HG03196 (cell line): ENCODE results near the gene SIL1.

Experiments
- ATAC-seq: cut with Tn5 transposase; IDR thresholded peaks from one replicate; pipeline ENCODE4 v1.9.1; 2021; ENCODE audit not compliant: unreplicated experiment

Gene SIL1

GRCh38 chr5:139146809-139147482 is 51.2 kb downstream of the SIL1 start:
- no peak for ATAC-seq

GRCh38 chr5:139141446-139142204 is 56.5 kb downstream of the SIL1 start:
- ATAC-seq: no peak

- ATAC-seq: no peak
Observed at GRCh38 chr5:139140591-139141071, 57.5 kb downstream of the SIL1 start.

GRCh38 chr5:139138809-139139208 is 59.4 kb downstream of the SIL1 start:
- ATAC-seq: no peak

- no peak for ATAC-seq
Observed at GRCh38 chr5:139138109-139138508, 60.1 kb downstream of the SIL1 start.

DNA sequence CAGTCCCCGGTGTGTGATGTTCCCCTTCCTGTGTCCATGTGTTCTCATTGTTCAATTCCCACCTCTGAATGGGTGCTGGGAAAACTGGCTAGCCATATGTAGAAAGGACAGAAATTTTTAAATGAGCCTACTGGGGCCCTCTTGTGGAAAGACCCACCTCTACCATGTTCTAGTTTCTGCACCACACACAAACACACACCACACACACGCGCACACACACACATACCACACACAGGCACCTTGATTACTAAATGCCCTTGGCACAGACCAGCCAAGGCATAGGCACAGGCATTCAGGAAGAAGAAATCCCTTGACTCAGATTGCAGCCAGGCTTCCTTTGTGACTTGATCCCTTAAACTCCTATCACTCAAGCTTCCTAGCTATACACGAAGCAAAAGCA is 60.5 kb downstream of the SIL1 start:
- no peak for ATAC-seq

DNA sequence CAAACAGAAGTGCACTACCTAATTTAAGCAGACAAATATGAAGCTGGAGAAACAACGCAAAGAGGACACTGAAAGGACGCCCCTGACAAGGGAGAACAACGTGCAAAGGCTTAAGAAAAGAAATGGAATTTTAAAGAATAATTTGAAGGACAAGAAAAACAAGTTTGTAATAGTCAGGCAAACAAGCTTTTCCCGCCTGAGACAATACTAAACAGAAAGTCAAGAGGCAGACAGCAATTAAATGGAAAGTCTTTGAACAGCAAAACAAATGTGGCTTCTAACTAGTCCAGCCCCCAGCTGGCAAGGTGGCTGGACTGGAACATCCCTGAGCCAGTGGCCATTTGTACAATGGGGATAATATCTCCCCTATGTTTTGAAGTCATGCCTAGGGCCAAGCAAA is 63.3 kb downstream of the SIL1 start:
- no peak for ATAC-seq

DNA sequence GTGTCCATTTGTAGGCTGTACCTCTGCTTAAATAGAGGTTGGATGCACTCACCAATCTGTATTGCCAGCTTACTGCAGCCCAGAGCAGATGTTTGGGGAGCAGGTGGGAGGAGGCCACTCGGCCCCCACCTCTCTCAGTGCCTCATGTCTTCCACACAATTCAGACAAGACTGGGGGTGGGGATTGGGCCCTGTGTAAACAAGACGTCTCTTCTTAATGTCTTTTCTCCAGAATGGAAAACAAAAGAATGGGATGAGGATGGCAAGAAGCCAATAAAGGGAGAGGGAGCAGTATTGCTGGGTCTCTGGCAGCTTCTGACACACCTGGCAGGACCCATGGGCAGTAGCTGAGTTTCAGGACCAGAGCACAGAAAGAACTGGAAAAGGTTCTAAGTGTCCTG is 64.9 kb downstream of the SIL1 start:
- ATAC-seq: no peak

- ATAC-seq: no peak
Observed at GRCh38 chr5:139132515-139132914, 65.7 kb downstream of the SIL1 start.

GRCh38 chr5:139131921-139132432 is 66.2 kb downstream of the SIL1 start:
- ATAC-seq: no peak

GRCh38 chr5:139131465-139131864 is 66.7 kb downstream of the SIL1 start:
- no peak for ATAC-seq

DNA sequence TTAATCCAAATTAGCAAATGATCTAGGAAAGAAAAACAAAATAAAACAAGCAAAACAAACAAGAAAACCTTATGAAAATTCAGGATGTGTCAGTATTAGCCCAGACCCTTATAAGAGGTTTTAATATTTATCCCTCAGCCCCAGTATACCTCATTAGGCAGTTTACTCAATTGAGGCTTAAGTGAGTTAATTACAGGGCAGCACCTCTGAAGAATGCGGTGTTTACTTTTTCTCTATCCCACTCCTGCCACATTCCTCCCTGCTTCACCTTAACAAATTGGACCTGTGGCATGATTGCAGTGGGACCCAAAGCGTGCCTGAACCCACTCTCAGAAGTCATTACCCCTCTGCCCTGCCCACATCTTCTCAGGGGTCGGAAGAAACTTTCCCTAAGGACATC is 67.1 kb downstream of the SIL1 start:
- no peak for ATAC-seq

GRCh38 chr5:139130214-139130613 is 68.0 kb downstream of the SIL1 start:
- no peak for ATAC-seq

- no peak for ATAC-seq
Observed at GRCh38 chr5:139126711-139127111, 71.5 kb downstream of the SIL1 start.

- ATAC-seq: no peak
Observed at GRCh38 chr5:139125991-139126390, 72.2 kb downstream of the SIL1 start.

GRCh38 chr5:139124774-139125520 is 73.2 kb downstream of the SIL1 start:
- ATAC-seq: no peak

- no peak for ATAC-seq
Observed at GRCh38 chr5:139121120-139121519, 77.0 kb downstream of the SIL1 start.

DNA sequence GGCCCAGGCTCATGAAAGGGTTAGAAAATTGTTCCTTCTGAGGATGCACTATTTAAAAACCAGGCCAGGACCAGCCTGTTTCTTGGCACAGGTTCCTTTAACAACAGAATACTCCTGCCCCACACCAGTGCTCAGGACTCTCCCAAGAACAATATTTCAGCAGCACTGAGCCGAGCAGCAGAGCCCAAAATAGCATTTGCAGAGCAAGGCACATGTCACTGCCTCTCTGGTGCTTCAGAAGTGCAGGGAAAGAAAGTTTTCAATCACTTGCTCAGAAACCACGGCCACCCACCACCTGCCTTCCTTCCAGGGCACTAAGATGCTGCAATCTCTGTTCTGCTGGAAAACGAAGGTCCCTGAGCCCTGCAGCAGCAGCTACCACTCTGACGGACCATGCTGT is 77.6 kb downstream of the SIL1 start:
- ATAC-seq: no peak

- ATAC-seq: no peak
Observed at GRCh38 chr5:139118804-139119203, 79.4 kb downstream of the SIL1 start.

DNA sequence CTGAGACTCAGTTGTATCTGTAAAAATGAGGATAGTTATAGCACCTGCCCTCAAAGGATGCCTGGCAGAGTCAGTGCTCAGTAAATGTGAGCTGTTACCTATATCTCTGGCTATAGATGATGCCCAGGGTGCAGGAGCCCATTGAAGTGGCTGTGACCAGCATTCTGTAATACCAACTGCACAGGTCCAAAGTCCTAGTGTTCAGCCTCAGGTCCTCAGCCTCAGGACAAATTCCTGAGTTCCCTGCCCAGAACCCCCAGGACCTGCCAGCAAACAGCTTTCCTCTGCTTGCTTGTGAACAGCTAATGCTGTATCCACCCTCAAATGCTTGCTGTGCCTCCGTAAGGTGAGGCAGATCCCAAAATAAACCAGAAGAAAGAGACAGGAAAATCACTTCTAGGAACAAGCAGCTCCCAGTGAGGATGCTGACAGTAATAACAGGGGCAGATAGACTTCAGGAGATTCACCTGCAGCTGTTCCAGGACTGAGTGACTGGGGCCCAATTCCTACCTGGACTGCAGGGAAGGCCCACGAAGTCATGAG is 80.8 kb downstream of the SIL1 start:
- ATAC-seq: no peak

DNA sequence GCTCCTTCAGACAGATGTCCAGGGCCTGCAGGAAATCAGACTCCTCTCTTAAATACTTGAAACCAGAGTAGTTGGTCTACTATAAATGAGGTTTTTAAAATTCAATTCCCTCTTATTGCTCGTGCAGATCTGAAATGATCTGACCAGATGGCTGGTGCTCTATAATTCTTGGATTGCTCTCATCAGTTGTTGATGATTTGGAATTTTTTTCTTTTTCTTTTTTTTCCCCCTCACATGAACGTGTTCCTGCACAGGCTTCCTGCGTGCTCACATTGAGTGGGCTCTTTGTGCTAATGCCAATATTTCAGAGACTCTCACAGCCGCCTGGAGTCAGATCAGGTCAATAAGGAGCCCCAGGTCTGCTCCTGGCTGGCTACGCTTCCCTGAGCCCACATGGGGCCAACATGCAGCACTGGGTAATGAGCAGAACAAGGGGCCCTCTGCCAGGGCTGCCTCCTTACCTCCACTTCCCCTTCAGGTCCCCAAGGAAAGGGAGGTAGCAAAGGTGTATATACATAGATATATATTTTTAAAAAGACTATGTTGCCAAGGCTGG is 82.0 kb downstream of the SIL1 start:
- ATAC-seq: no peak
